NCI-H2196 treated with DMSO at 0.1 percent for 48 hours (cell line): Measurements from ENCODE around the gene SHANK1.
A peak's percentile ranks its signal among the peaks of the same experiment; 100 is the strongest.

Experiments
- DNase-seq: peaks from one replicate; lab custom pipeline; 2025; ENCODE audit not compliant: unreplicated experiment; lab: John Stamatoyannopoulos, UW

SHANK1 gene

GRCh38 chr19:50693064-50693975, 26.3 kb downstream of the SHANK1 start:
- DNase-seq, result no peak

DNA sequence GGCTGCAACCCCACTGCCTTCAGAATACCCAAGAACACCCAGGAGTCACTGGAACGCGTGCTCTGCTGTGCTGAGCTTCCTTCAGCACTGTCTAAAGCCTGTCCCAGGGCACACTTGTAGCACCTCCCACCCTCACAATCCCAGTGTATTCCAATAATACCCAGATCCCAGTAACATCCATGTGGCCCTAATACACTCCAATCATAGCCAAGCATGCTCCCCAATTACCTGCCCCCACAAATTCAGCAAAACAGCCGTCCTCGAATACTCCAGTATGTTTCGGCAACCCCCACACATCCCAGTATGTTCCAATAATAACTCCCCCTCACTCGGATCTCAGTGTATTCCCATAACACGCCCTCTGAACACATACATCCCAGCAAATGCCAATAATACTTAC, 29.2 kb downstream of the SHANK1 start:
- DNase-seq, result no peak

DNA sequence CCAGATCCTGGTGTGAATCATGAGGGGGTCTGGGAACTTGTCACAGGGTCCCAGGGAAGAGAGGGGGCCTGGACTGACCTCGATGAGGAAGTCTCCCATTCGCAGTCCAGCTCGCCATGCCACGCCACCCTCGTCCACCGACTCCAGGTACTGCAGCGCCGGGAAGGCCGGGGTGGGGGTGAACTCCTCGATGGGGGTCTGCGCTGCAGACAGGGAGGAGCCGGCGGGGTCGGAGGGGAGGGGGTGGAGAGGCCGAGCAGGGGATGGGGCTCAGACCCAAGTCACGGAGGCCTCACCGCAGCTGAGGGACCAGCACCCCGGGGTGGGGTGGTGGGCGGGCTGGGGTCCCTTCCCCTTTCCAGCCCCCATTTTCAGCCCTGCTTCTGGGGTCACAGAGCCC, 30.8 kb downstream of the SHANK1 start:
- DNase-seq, result no peak

- DNase-seq, result no peak
Measured at GRCh38 chr19:50686310-50687032, 33.1 kb downstream of the SHANK1 start.

- peak; percentile 79 for DNase-seq
Measured at GRCh38 chr19:50679177-50680125, 40.2 kb downstream of the SHANK1 start.

DNA sequence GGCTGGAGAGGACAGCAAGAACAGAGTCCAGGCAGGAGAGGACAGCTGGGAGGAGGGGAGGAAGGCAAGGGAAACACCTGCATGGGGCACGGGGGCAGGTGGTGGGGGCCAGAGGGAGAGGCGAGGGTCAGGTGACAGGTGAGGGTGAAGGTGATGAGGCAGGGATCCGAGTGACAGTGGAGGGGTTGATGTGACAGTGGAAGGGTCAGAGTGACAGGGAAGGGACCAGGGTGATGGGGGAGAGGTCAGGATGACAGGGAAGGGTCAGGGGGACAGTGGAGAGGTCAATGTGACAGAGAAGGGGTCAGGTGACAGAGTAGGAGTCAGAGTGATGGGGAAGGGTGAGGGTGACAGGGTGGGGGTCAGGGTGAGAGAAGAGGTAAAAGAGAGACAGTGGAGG, 41.3 kb downstream of the SHANK1 start:
- no peak for DNase-seq

GRCh38 chr19:50677636-50678035, 42.0 kb downstream of the SHANK1 start:
- DNase-seq, result no peak

DNA sequence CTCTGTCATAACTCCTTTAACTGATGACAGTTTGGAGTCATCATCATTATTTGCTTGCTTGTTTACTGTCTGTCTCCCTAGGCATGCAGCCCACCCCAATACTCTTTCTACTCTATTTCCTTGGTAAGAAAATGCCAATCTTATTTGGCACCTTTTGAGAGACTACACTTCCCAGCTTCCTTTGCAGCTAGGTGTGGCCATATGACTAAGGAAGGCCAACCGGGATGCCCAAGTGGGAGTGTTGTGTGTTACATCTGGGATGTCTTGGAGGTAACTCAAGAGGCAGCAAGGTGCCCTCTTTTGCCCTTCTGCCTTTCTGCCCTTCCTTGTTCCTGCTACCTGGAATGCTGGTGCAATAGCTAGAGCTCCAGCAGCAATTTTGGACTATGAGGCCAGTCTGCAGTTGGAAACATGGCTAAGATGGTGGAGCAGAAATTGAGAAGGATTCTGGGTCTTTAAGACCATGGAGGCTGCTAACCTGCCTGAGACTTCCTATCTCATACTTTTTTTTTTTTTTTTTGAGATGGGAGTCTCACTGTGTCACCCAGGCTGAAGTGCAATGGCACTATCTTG, 42.9 kb downstream of the SHANK1 start:
- no peak for DNase-seq

DNA sequence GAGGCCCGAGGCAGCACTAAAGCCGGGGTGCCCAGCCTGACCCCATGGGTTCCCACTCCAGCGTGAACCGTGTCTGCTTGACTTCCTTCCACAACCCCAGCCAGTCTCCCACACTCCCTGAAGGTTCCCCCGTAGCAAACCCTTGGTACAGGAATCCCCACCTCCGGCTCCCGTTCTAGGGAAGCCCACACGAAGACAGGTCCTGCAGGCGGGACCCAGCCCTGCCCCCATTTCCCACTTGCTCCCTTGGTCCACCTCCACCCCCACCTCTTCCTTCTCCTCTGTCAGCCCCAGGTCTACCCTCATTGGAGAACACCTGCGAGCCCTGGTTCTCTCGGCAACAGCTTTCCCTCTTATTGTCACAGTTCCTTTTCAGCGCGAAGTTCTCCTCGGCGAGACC, 46.5 kb downstream of the SHANK1 start:
- DNase-seq, result no peak

DNA sequence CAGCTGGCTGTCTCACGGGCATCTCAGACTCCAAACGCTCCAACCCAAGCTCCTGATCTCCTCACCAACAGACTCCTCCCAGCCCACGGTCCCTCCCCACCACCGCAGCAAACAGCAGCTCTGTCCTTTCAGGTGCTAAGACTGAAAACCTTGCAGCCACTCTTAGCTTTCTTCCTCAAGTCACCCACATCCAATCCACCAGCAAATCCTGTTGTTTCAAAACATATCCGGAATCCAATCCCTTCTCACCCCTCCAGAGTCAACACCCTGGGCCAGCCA, 49.6 kb downstream of the SHANK1 start:
- no peak for DNase-seq

DNA sequence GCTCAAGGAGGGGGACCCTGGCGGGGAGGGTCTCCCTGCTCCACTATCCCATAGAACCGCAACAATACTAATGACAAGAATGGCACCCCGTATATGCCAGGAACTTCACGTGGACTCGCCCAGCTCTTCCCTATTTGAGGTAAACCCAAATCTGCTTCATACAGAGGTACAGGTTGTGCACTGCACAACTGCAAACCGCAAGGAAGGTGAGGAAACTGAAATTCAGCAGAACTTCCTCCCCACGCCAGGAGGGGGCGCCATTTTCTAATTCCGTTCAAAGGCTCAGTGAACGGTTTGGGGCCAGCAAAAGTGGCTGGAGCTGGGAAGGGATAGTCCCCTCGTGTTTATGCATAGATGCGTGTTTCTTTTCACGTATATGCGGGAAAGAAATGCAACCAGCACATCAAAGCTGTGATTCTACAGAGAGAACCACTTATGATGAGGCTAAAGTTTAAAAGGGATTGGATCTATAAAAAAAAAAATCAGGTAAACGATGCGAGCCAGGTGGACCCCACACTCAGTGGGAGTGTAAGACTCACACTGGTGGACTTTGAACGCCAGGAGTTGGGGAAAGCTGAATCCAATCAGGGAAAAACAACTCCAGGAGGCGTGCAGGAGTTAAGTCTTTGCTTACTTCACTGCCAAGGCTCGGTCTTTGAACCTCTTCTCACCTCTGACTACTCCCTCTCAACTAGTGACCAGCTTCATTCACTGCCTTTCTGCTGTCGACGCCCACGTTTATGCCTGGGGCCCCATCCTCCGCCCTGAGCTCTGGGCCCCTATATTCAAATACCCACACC, 50.1 kb downstream of the SHANK1 start:
- no peak for DNase-seq

- no peak for DNase-seq
Measured at GRCh38 chr19:50668879-50669278, 50.7 kb downstream of the SHANK1 start.

DNA sequence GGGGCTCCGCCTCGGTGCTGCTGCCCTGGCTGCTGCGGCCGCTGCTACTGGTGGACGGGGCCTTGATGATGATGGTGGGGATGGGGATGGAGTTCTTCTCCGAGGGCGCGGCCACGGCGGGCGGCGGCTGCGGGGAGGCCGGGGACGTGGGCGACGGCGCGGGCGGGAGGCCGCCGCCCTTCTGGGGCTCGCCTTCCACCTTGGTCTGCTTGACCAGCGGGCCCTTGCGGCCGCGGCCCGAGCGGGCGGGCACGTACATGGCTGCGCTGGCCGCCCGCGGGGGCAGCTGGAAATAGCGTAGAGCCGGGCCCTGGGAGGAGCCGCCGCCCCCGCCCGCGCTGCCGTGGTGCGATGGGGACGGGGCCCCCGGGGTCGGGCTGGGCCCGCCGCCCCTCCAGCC, 51.2 kb downstream of the SHANK1 start:
- no peak for DNase-seq

- no peak for DNase-seq
Measured at GRCh38 chr19:50667759-50668231, 51.8 kb downstream of the SHANK1 start.

GRCh38 chr19:50667177-50667758, 52.3 kb downstream of the SHANK1 start:
- no peak for DNase-seq

DNA sequence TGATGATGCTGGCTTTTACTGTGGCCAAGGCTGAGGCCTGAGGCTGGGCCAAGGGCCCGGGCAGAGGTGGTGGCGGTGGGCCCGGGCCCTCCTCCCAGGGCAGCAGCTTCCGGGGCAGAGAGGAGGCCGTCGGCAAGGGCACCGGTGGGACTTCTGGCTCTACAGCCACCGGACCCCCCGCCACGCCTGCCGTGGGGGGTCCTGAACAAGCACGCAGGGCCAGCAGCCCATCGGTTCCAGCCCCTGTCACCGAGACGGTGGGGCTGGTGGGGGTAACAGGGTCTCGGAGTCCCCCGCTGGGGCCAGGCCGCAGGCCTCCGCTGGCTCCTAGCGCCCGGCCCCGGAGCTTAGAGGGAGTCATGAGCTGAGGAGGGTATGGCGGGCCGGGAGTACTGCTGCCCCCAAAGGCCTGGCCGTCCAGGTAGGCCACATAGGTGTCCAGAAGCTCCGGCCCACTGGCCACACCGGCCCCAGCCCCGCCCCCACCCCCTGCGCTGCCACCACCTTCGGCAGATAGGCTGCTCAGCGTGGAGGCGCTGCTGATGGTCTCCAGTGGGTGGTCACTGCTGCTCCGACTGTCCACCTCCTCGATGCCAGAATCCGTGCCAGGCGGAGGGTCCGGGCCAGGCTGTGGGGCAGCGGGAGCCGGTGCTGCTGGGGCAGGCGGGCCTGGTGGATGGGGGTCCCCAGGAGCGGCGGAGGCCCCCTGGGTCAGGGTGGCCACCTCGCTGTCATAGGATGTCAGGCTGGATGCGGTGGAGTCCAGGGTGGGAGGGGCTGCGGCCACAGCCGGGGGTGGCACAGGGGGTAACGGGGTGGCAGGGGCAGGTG, 53.0 kb downstream of the SHANK1 start:
- no peak for DNase-seq

GRCh38 chr19:50664204-50664603, 55.4 kb downstream of the SHANK1 start:
- no peak for DNase-seq

DNA sequence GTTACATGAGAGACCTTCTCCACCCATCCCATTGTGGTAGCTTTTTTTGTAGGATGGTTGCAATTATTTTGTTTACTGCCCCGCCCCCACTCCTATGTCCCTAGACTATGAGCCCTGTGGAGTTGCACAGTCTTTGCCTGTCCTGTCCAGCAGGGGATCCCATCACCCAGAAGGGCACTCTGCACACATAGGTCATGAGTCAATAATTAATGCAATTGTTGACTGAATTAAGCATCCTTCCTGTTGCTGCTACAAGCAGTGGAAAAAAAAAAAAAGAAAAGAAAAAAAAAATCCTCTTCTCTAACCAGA, 56.2 kb downstream of the SHANK1 start:
- DNase-seq, result no peak
